Keratinocyte (primary cell): ENCODE data around the gene B3GNT3.

Experiments
- EZH2 ChIP-seq: IDR thresholded peaks from one replicate; pipeline ENCODE4 v1.6.1; 2012; ENCODE audit warnings: inconsistent platforms, mild to moderate bottlenecking, low read length, moderate library complexity
- TF ChIP-seq, protein P1 (sequence below), 3 experiments: IDR thresholded peaks in 1 of 3; conservative IDR thresholded peaks in 1 of 3; optimal IDR thresholded peaks in 1 of 3; 2 replicates in 2 of 3; 3 replicates in 1 of 3; pipeline versions ENCODE3 to v1.5.1; 2011; ENCODE audit warnings: low read length in 3 of 3, mild to moderate bottlenecking in 3 of 3, moderate library complexity in 2 of 3, control low read depth in 1 of 3, inconsistent platforms in 1 of 3; ENCODE audit not compliant: insufficient read depth in 2 of 3; ENCODE audit errors: extremely low read depth in 1 of 3

DNA sequence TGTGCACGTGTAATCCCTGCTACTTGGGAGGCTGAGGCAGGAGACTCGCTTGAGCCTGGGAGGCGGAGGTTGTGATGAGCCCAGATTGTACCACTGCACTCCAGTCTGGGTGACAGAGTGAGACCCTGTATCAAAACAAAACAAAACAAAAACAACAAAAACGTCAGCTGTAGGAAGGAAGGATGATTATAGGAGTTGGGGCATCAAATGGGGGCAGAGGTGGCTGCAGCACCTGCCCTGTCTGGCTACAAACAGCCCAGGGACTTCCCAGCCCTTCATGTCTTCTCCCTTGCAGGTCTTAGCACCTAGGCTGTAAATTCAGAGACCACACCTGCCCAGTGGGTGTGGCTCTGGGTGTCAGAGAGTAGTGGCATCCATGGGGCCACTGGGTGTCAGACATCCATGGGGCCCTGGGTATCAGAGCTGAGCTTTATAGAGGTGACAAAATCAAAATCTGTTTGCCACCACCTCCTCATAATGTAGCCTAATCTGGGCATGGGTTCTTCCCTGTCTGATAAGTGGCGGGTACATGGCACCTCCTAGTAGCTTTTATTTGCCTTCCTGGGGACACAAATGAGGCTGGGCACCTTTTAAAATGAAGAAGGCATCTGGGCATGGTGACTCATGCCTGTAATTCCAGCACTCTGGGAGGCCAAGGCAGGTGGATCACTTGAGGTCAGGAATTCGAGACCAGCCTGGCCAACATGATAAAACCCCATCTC is 4.7 kb upstream of the B3GNT3 start:
- TF ChIP-seq, protein P1, sequence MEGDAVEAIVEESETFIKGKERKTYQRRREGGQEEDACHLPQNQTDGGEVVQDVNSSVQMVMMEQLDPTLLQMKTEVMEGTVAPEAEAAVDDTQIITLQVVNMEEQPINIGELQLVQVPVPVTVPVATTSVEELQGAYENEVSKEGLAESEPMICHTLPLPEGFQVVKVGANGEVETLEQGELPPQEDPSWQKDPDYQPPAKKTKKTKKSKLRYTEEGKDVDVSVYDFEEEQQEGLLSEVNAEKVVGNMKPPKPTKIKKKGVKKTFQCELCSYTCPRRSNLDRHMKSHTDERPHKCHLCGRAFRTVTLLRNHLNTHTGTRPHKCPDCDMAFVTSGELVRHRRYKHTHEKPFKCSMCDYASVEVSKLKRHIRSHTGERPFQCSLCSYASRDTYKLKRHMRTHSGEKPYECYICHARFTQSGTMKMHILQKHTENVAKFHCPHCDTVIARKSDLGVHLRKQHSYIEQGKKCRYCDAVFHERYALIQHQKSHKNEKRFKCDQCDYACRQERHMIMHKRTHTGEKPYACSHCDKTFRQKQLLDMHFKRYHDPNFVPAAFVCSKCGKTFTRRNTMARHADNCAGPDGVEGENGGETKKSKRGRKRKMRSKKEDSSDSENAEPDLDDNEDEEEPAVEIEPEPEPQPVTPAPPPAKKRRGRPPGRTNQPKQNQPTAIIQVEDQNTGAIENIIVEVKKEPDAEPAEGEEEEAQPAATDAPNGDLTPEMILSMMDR (optimal IDR thresholded peaks at IDR 0.05 in 1 of 3, IDR thresholded peaks at IDR 0.05 in 1 of 3, conservative IDR thresholded peaks at IDR 0.05 in 1 of 3; ENCODE audit: extremely low read depth in 1 of 3, insufficient read depth in 2 of 3, low read length in 3 of 3) = no peak
- TF ChIP-seq EZH2 = no peak
